GM12878 (cell line): ENCODE results near the gene ATN1. TPM values are rescaled to one million over a fixed set of nuclear protein-coding genes. Genes with fewer than 3 reads are reported as not detected.

Source experiments
- BCLAF1 ChIP-seq: fragments of 450-650 bp; IDR thresholded peaks from 2 replicates; pipeline ENCODE4 v1.6.1; 2017; ENCODE audit warnings: antibody characterized with exemption, mild to moderate bottlenecking, moderate library complexity
- CBX5 ChIP-seq: sonication (generic); IDR thresholded peaks from 2 replicates; pipeline ENCODE4 v1.6.1; 2016; ENCODE audit warnings: low read depth, moderate library complexity, mild to moderate bottlenecking, inconsistent platforms
- CHD1 ChIP-seq: IDR thresholded peaks from 2 replicates; pipeline ENCODE4 v1.6.1; 2012; ENCODE audit warnings: low read depth, low read length, improper control_type of control experiment
- CHD2 ChIP-seq: IDR thresholded peaks from 2 replicates; pipeline ENCODE4 v1.6.1; 2011; ENCODE audit warnings: low read depth, low read length, improper control_type of control experiment, borderline replicate concordance
- E4F1 ChIP-seq: fragments of 450-650 bp; IDR thresholded peaks from 2 replicates; pipeline ENCODE4 v1.6.1; 2018; ENCODE audit warnings: borderline replicate concordance, mild to moderate bottlenecking; ENCODE audit not compliant: partially characterized antibody
- EP300 ChIP-seq, 2 experiments: fragments of 150-350 bp in 1 of 2; IDR thresholded peaks; 2 replicates each; pipeline ENCODE4 v1.6.1; 2011 to 2012; ENCODE audit warnings: low read depth in 2 of 2, low read length in 2 of 2, borderline replicate concordance in 1 of 2, improper control_type of control experiment in 1 of 2, inconsistent platforms in 1 of 2; ENCODE audit not compliant: control insufficient read depth in 1 of 2
- EZH2 ChIP-seq: IDR thresholded peaks from 2 replicates; pipeline ENCODE4 v1.6.1; 2012; ENCODE audit warnings: low read depth, mild to moderate bottlenecking, control low read depth, inconsistent platforms, low read length, borderline replicate concordance; ENCODE audit not compliant: control insufficient read depth
- KAT2A ChIP-seq: conservative IDR thresholded peaks from 2 replicates; pipeline ENCODE4 v1.6.1; 2011; ENCODE audit warnings: low read depth, low read length; ENCODE audit not compliant: control insufficient read depth
- MEF2A ChIP-seq: IDR thresholded peaks from 2 replicates; pipeline ENCODE4 v1.6.1; 2011; ENCODE audit warnings: low read depth, mild to moderate bottlenecking, low read length, moderate library complexity; ENCODE audit not compliant: insufficient read depth
- NFYA ChIP-seq: IDR thresholded peaks from 2 replicates; pipeline ENCODE4 v1.6.1; 2011; ENCODE audit warnings: low read depth, mild to moderate bottlenecking, low read length, improper control_type of control experiment, borderline replicate concordance
- NR2F1 ChIP-seq: fragments of 450-650 bp; conservative IDR thresholded peaks from 2 replicates; pipeline ENCODE4 v1.6.1; 2017; ENCODE audit warnings: mild to moderate bottlenecking
- POLR2AphosphoS2 ChIP-seq: IDR thresholded peaks from 2 replicates; pipeline ENCODE4 v1.6.1; 2011; ENCODE audit warnings: low read depth, mild to moderate bottlenecking, low read length, improper control_type of control experiment, moderate library complexity
- RBBP5 ChIP-seq: fragments of 200-600 bp; sonication (generic); conservative IDR thresholded peaks from 2 replicates; pipeline ENCODE4 v1.6.1; 2016
- RELA ChIP-seq: fragments of 450-650 bp; IDR thresholded peaks from 2 replicates; pipeline ENCODE4 v1.8.0; 2014; ENCODE audit warnings: borderline replicate concordance; ENCODE audit not compliant: partially characterized antibody
- SIX5 ChIP-seq: IDR thresholded peaks from 2 replicates; pipeline ENCODE4 v1.6.1; 2011; ENCODE audit warnings: mild to moderate bottlenecking, low read depth, low read length, moderate library complexity; ENCODE audit not compliant: severe bottlenecking
- SMARCA5 ChIP-seq: fragments of 450-650 bp; IDR thresholded peaks from 2 replicates; pipeline ENCODE4 v1.6.1; 2017; ENCODE audit warnings: mild to moderate bottlenecking
- SPI1 ChIP-seq: IDR thresholded peaks from 2 replicates; pipeline ENCODE4 v1.6.1; 2011; ENCODE audit warnings: low read depth, mild to moderate bottlenecking, low read length, moderate library complexity, borderline replicate concordance; ENCODE audit not compliant: insufficient read depth
- TCF12 ChIP-seq: IDR thresholded peaks from 2 replicates; pipeline ENCODE4 v1.6.1; 2011; ENCODE audit warnings: low read depth, mild to moderate bottlenecking, low read length
- ZBED1 ChIP-seq: IDR thresholded peaks from 2 replicates; pipeline ENCODE4 v1.6.1; 2016; ENCODE audit warnings: borderline replicate concordance
- ZNF217 ChIP-seq: fragments of 450-650 bp; IDR thresholded peaks from 2 replicates; pipeline ENCODE4 v1.6.1; 2017; ENCODE audit warnings: antibody characterized with exemption, mild to moderate bottlenecking
- ZSCAN29 ChIP-seq: fragments of 450-650 bp; IDR thresholded peaks from 2 replicates; pipeline ENCODE4 v1.6.1; 2017; ENCODE audit warnings: mild to moderate bottlenecking, moderate library complexity
- polyA plus RNA-seq, 11 experiments: library from polyadenylated mRNA; depleted of rRNA in 4 of 11; unstranded in 6 of 11; stranded (reverse) in 5 of 11; fragments of >200 nt; fragmentation: Nextera tagmentation in 4 of 11; fragmentation: Illumina TruSeq in 1 of 11; extraction: Ambion mirVana in 4 of 11; extraction: Trizol in 1 of 11; gene quantifications; 1 replicate in 1 of 11; 2 replicates in 10 of 11; pipeline versions ENCODE4 v1.2.1 to v1.2.3, GENCODE V29; 2011 to 2016; ENCODE audit warnings: inconsistent platforms in 2 of 11, missing spikeins in 2 of 11, low read depth in 1 of 11
- total RNA-seq, 4 experiments: library from RNA; depleted of rRNA in 3 of 4; stranded (reverse); fragments of >200 nt in 3 of 4; fragmentation: Illumina TruSeq in 1 of 4; extraction: Trizol in 1 of 4; gene quantifications; 2 replicates each; pipeline versions ENCODE4 v1.2.1 to v1.2.3, GENCODE V29; 2013 to 2021
- TF ChIP-seq, protein P1 (sequence below): IDR thresholded peaks from 2 replicates; pipeline ENCODE4 v1.6.1; 2011; ENCODE audit warnings: borderline replicate concordance, low read depth, mild to moderate bottlenecking, moderate library complexity, low read length; ENCODE audit not compliant: insufficient read depth, poor library complexity, severe bottlenecking
- TF ChIP-seq, protein P2 (sequence below): fragments of 450-650 bp; IDR thresholded peaks from 2 replicates; pipeline ENCODE4 v1.6.1; 2014; ENCODE audit warnings: mild to moderate bottlenecking

ATN1 gene
- total and polyA plus RNA-seq, 10 of the 15 experiments (the other 5 are each of a cell fraction or from before 2014, with no cell fraction given) = 0.08 to 44.5 (median 5.0) TPM

- TF ChIP-seq EP300 (IDR thresholded peaks at IDR 0.05; ENCODE audit: borderline replicate concordance in 1 of 2, control insufficient read depth in 1 of 2, low read depth in 2 of 2, low read length in 2 of 2) (0 out of 4 replicates have a peak, but pooled peaks of 1 of the 2 experiments have one; percentile 23), RELA (no peak), POLR2AphosphoS2 (no peak; the same call in 1 of the 2 replicates), TCF12 (no peak), RBBP5 (no peak), MEF2A (no peak), CHD2 (0 out of 2 replicates have a peak, but pooled peaks have one; percentile 19), CHD1 (no peak), NR2F1 (no peak), SMARCA5 (peak; percentile 73), ZSCAN29 (no peak), ZNF217 (no peak), NFYA (no peak), E4F1 (no peak), KAT2A (no peak), SIX5 (no peak), SPI1 (peak; percentile 84), ZBED1 (no peak; the same call in 1 of the 2 replicates), EZH2 (no peak), CBX5 (no peak), BCLAF1 (no peak)
- TF ChIP-seq, protein P1, sequence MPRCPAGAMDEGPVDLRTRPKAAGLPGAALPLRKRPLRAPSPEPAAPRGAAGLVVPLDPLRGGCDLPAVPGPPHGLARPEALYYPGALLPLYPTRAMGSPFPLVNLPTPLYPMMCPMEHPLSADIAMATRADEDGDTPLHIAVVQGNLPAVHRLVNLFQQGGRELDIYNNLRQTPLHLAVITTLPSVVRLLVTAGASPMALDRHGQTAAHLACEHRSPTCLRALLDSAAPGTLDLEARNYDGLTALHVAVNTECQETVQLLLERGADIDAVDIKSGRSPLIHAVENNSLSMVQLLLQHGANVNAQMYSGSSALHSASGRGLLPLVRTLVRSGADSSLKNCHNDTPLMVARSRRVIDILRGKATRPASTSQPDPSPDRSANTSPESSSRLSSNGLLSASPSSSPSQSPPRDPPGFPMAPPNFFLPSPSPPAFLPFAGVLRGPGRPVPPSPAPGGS = no peak
- TF ChIP-seq, protein P2, sequence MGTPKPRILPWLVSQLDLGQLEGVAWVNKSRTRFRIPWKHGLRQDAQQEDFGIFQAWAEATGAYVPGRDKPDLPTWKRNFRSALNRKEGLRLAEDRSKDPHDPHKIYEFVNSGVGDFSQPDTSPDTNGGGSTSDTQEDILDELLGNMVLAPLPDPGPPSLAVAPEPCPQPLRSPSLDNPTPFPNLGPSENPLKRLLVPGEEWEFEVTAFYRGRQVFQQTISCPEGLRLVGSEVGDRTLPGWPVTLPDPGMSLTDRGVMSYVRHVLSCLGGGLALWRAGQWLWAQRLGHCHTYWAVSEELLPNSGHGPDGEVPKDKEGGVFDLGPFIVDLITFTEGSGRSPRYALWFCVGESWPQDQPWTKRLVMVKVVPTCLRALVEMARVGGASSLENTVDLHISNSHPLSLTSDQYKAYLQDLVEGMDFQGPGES = no peak
Measured at GRCh38 chr12:6960593-6961277, 33.0 kb downstream of the ATN1 start (continued).
